AG08396 (cell line): ENCODE data around the gene OGFOD3.
A peak's percentile ranks its signal among the peaks of the same experiment; 100 is the strongest.
"Not testable (repeated sequence)": the region's sequence is repeated elsewhere in the genome, so short reads cannot be mapped to it uniquely, and the experiment has no call there.

ENCODE experiments used
- DNase-seq: peaks from one replicate; pipeline ENCODE4 v3.0.0; 2012; ENCODE audit warnings: low spot score, mixed read lengths

OGFOD3 gene

GRCh38 chr17:82351713-82352488 is 66.5 kb downstream of the OGFOD3 start:
- peak; percentile 91 for DNase-seq

- DNase-seq = no peak
Observed at GRCh38 chr17:82351254-82351712, 67.1 kb downstream of the OGFOD3 start.

- no peak for DNase-seq
Observed at GRCh38 chr17:82350182-82351030, 68.0 kb downstream of the OGFOD3 start.

- DNase-seq = no peak
Observed at GRCh38 chr17:82349287-82349701, 69.1 kb downstream of the OGFOD3 start.

- no peak for DNase-seq
Observed at GRCh38 chr17:82348866-82349265, 69.5 kb downstream of the OGFOD3 start.

- no peak for DNase-seq
Observed at GRCh38 chr17:82348434-82348833, 70.0 kb downstream of the OGFOD3 start.

GRCh38 chr17:82347994-82348393 is 70.4 kb downstream of the OGFOD3 start:
- not testable (repeated sequence) for DNase-seq

- no peak for DNase-seq
Observed at GRCh38 chr17:82346342-82347300, 71.8 kb downstream of the OGFOD3 start.

- DNase-seq = no peak
Observed at GRCh38 chr17:82345151-82345976, 73.0 kb downstream of the OGFOD3 start.

GRCh38 chr17:82344175-82344907 is 74.0 kb downstream of the OGFOD3 start:
- no peak for DNase-seq

GRCh38 chr17:82343560-82343959 is 74.8 kb downstream of the OGFOD3 start:
- DNase-seq = no peak

- no peak for DNase-seq
Observed at GRCh38 chr17:82342361-82343079, 75.9 kb downstream of the OGFOD3 start.

- no peak for DNase-seq
Observed at GRCh38 chr17:82339634-82340580, 78.5 kb downstream of the OGFOD3 start.
